A549 (cell line): ENCODE results near the gene TRAPPC2L. TPM values are rescaled to one million over a fixed set of nuclear protein-coding genes. Genes with fewer than 3 reads are reported as not detected.

Source experiments
- ATAC-seq, 2 experiments: fragments of 200-7000 bp in 1 of 2; fragments of >200 bp in 1 of 2; cut with Nextera tagmentation in 1 of 2; cut with Tn5 transposase in 1 of 2; 3 replicates each; pipeline versions ENCODE4 v1.8.0 to v1.9.1; 2018 to 2020; ENCODE audit warnings: mild to moderate bottlenecking in 1 of 2, moderate library complexity in 1 of 2
- CTCF ChIA-PET: fragments of 300-600 bp; sonication (Branson Sonifier 250); formaldehyde crosslinking; extraction: SDS; loops from one replicate; lab custom pipeline; 2021; ENCODE audit warnings: antibody characterized with exemption, inconsistent platforms; lab: Yijun Ruan, JAX
- POLR2A ChIA-PET: fragments of 350-600 bp; formaldehyde crosslinking; extraction: SDS; loops from one replicate; lab custom pipeline; 2021; ENCODE audit warnings: antibody characterized with exemption, inconsistent platforms; lab: Yijun Ruan, JAX
- DNase-seq, 2 experiments: peaks; one replicate each; pipeline versions ENCODE4 v3.0.0 to v3.0.0-alpha.2; 2011 to 2016; ENCODE audit warnings: low read depth in 1 of 2, low spot score in 1 of 2
- FAIRE-seq: peaks from 2 replicates; lab custom pipeline; 2011; peaks lifted over from hg19 to GRCh38; lab: Jason Lieb, UNC
- H3K27ac ChIP-seq, 2 experiments: fragments of >200 bp; sonication (Bioruptor Twin); formaldehyde crosslinking; 3 replicates each; pipeline ENCODE4 v1.5.1; 2016 to 2017
- H3K4me1 ChIP-seq: fragments of >200 bp; sonication (Bioruptor Twin); formaldehyde crosslinking; 3 replicates; pipeline ENCODE4 v1.6.1; 2016
- H3K4me2 ChIP-seq: fragments of >200 bp; sonication (Bioruptor Twin); formaldehyde crosslinking; 3 replicates; pipeline ENCODE4 v1.6.1; 2016
- H3K4me3 ChIP-seq: fragments of >200 bp; sonication (Bioruptor Twin); formaldehyde crosslinking; 3 replicates; pipeline ENCODE4 v1.5.1; 2016
- H3K9me3 ChIP-seq: fragments of >200 bp; sonication (Bioruptor Twin); formaldehyde crosslinking; 3 replicates; pipeline ENCODE4 v1.6.1; 2016
- BCL3 ChIP-seq: fragments of >200 bp; sonication (Bioruptor Twin); formaldehyde crosslinking; IDR thresholded peaks from 3 replicates; pipeline ENCODE4 v1.6.1; 2016
- CBX2 ChIP-seq: fragments of 200-600 bp; sonication (generic); IDR thresholded peaks from 2 replicates; pipeline ENCODE4 v1.6.1; 2016; ENCODE audit warnings: low read depth, mild to moderate bottlenecking, borderline replicate concordance
- CHD2 ChIP-seq: fragments of 150-350 bp; IDR thresholded peaks from 2 replicates; pipeline ENCODE4 v1.6.1; 2014; ENCODE audit warnings: low read length; ENCODE audit not compliant: partially characterized antibody
- EHF ChIP-seq: fragments of 250-450 bp; sonication (Bioruptor Pico); IDR thresholded peaks from 2 replicates; pipeline ENCODE4 v1.5.0; 2020; ENCODE audit warnings: mild to moderate bottlenecking
- ESRRA ChIP-seq: fragments of 150-350 bp; IDR thresholded peaks from 2 replicates; pipeline ENCODE4 v1.6.1; 2014; ENCODE audit warnings: mild to moderate bottlenecking, low read length, borderline replicate concordance
- FOSB ChIP-seq: fragments of 250-450 bp; sonication (Bioruptor Pico); IDR thresholded peaks from 2 replicates; pipeline ENCODE4 v1.5.0; 2020; ENCODE audit warnings: mild to moderate bottlenecking, moderate library complexity
- FOSL2 ChIP-seq, 2 experiments: fragments of 450-650 bp in 1 of 2; fragments of >200 bp in 1 of 2; sonication (Bioruptor Twin) in 1 of 2; formaldehyde crosslinking; IDR thresholded peaks; 2 replicates each; pipeline versions ENCODE4 v1.5.0 to v1.6.1; 2016 to 2020; ENCODE audit warnings: mild to moderate bottlenecking in 1 of 2, moderate library complexity in 1 of 2
- HES2 ChIP-seq: fragments of >200 bp; sonication (Bioruptor Twin); formaldehyde crosslinking; IDR thresholded peaks from 2 replicates; pipeline ENCODE4 v1.6.1; 2016
- HOXA7 ChIP-seq: fragments of 250-450 bp; sonication (Bioruptor Pico); IDR thresholded peaks from 2 replicates; pipeline ENCODE4 v1.5.0; 2020; ENCODE audit warnings: mild to moderate bottlenecking, moderate library complexity
- JUN ChIP-seq, 2 experiments: fragments of >200 bp; sonication (Bioruptor Twin); formaldehyde crosslinking; IDR thresholded peaks; 2 replicates in 1 of 2; 3 replicates in 1 of 2; pipeline ENCODE4 v1.6.1; 2016 to 2017
- JUNB ChIP-seq: fragments of >200 bp; sonication (Bioruptor Twin); formaldehyde crosslinking; IDR thresholded peaks from 2 replicates; pipeline ENCODE4 v1.6.1; 2016
- KDM5A ChIP-seq: fragments of 200-600 bp; sonication (generic); IDR thresholded peaks from 2 replicates; pipeline ENCODE4 v1.6.1; 2016; ENCODE audit warnings: antibody characterized with exemption, mild to moderate bottlenecking
- MAX ChIP-seq: IDR thresholded peaks from 2 replicates; pipeline ENCODE4 v1.6.1; 2012
- MAZ ChIP-seq: fragments of 150-350 bp; IDR thresholded peaks from 2 replicates; pipeline ENCODE4 v1.6.1; 2014; ENCODE audit warnings: antibody characterized with exemption, low read depth, low read length, borderline replicate concordance
- NFE2L2 ChIP-seq: fragments of 150-350 bp; conservative IDR thresholded peaks from 2 replicates; pipeline ENCODE4 v1.6.1; 2014; ENCODE audit warnings: low read length
- NPAS2 ChIP-seq: fragments of 250-450 bp; sonication (Bioruptor Pico); IDR thresholded peaks from 2 replicates; pipeline ENCODE4 v1.8.0; 2022; ENCODE audit warnings: mild to moderate bottlenecking, moderate library complexity, borderline replicate concordance
- RAD21 ChIP-seq, 2 experiments: fragments of >200 bp in 1 of 2; sonication (Bioruptor Twin) in 1 of 2; formaldehyde crosslinking in 1 of 2; IDR thresholded peaks in 1 of 2; conservative IDR thresholded peaks in 1 of 2; 2 replicates in 1 of 2; 3 replicates in 1 of 2; pipeline ENCODE4 v1.6.1; 2012 to 2018; ENCODE audit warnings: inconsistent platforms in 1 of 2
- RNF2 ChIP-seq: fragments of 200-600 bp; sonication (generic); IDR thresholded peaks from 2 replicates; pipeline ENCODE4 v1.6.1; 2016; ENCODE audit warnings: low read depth, mild to moderate bottlenecking, antibody characterized with exemption, moderate library complexity, borderline replicate concordance
- SMC3 ChIP-seq: fragments of >200 bp; sonication (Bioruptor Twin); formaldehyde crosslinking; IDR thresholded peaks from 3 replicates; pipeline ENCODE4 v1.6.1; 2018; ENCODE audit warnings: inconsistent platforms
- SREBF2 ChIP-seq: fragments of 450-650 bp; IDR thresholded peaks from 2 replicates; pipeline ENCODE4 v1.6.1; 2014; ENCODE audit warnings: mild to moderate bottlenecking, moderate library complexity
- TFCP2L1 ChIP-seq: fragments of 250-450 bp; sonication (Bioruptor Pico); IDR thresholded peaks from 2 replicates; pipeline ENCODE4 v1.5.0; 2021; ENCODE audit warnings: mild to moderate bottlenecking
- ZFP36 ChIP-seq: fragments of 450-650 bp; IDR thresholded peaks from 2 replicates; pipeline ENCODE4 v1.6.1; 2014; ENCODE audit warnings: borderline replicate concordance; ENCODE audit not compliant: partially characterized antibody
- WGBS: methylation state at CpG from one replicate; pipeline ENCODE4 v1.1.6; 2017; ENCODE audit errors: missing lambda C conversion rate; 5-methylcytosine and 5-hydroxymethylcytosine counted together
- polyA plus RNA-seq, 4 experiments: library from polyadenylated mRNA; depleted of rRNA in 3 of 4; stranded (reverse); fragments of >200 nt; fragmentation: RNase III in 1 of 4; extraction: RNeasy Plus Mini Kit Qiagen cat#74134 plus additional on column Dnase treatment in 1 of 4; gene quantifications; 2 replicates in 3 of 4; 3 replicates in 1 of 4; pipeline ENCODE4 v1.2.3, GENCODE V29; 2011 to 2017

TRAPPC2L gene
- polyA plus RNA-seq, 2 of the 4 experiments (the other 2 are of a cell fraction), result 70.3 to 80.2 TPM

GRCh38 chr16:88881675-88882357 lies 24.9 kb downstream of the TRAPPC2L start:
- no peaks in the 10 kb centered on the region for H3K9me3 ChIP-seq
- FAIRE-seq, result no peak
- peaks cover 7% of the 10 kb centered on the region; the same call in 2 of the 3 replicates for H3K4me1 ChIP-seq
- no peak overlapping the region for H3K27ac ChIP-seq
- TF ChIP-seq NPAS2 (CRISPR knock-in tag) (no peak), RNF2 (no peak), FOSB (CRISPR knock-in tag) (no peak), TFCP2L1 (no peak), HOXA7 (CRISPR knock-in tag) (no peak), RAD21 (conservative IDR thresholded peaks at IDR 0.05 in 1 of 2, IDR thresholded peaks at IDR 0.05 in 1 of 2) (no peak)
- peak overlapping the region; percentile 58 for H3K4me2 ChIP-seq
- CTCF ChIA-PET, result no interaction called here
- no peak for DNase-seq
- ATAC-seq, result peak in 1 of 2 experiments; percentile 31; a peak in 4 of 6 replicates
- no peak overlapping the region; the same call in 2 of the 3 replicates for H3K4me3 ChIP-seq
- 76% methylated on average over 25 of the region's 27 CpGs for WGBS
- POLR2A ChIA-PET, result no interaction called here

- 34% methylated on average over 12 of the region's 26 CpGs for WGBS
- ATAC-seq, result peak; percentile 8 to 42; a peak in 3 of 6 replicates
- Histone ChIP-seq H3K4me3 (no peak overlapping the region; the same call in 2 of the 3 replicates), H3K4me2 (peak overlapping the region; percentile 58), H3K9me3 (no peaks in the 10 kb centered on the region), H3K4me1 (peaks cover 7% of the 10 kb centered on the region; the same call in 2 of the 3 replicates), H3K27ac (no peak overlapping the region)
- FAIRE-seq, result no peak
- ChIA-PET POLR2A (no interaction called here), CTCF (no interaction called here)
- TF ChIP-seq JUNB (no peak), SMC3 (no peak), MAZ (no peak), NPAS2 (CRISPR knock-in tag) (no peak), JUN (IDR thresholded peaks at IDR 0.05) (no peak), HES2 (no peak), SREBF2 (no peak), ZFP36 (no peak), CHD2 (no peak), FOSL2 (IDR thresholded peaks at IDR 0.05) (no peak), FOSL2 (CRISPR knock-in tag; IDR thresholded peaks at IDR 0.05) (no peak), EHF (CRISPR knock-in tag) (no peak), ESRRA (no peak), KDM5A (no peak), MAX (no peak)
- peak in 1 of 2 experiments; percentile 69 for DNase-seq
These were observed 25.6 kb downstream of the TRAPPC2L start for GRCh38 chr16:88882358-88883030.

- POLR2A ChIA-PET, result no interaction called here
- CTCF ChIA-PET, result no interaction called here
- FAIRE-seq, result no peak
- H3K4me3 ChIP-seq, result no peak overlapping the region
- no peak overlapping the region for H3K27ac ChIP-seq
- DNase-seq, result no peak
- WGBS, result 81% methylated on average over 33 of the region's 49 CpGs
- no peak overlapping the region for H3K4me2 ChIP-seq
- ATAC-seq, result no peak
- TF ChIP-seq NFE2L2 (no peak), TFCP2L1 (no peak), CBX2 (no peak), BCL3 (no peak)
- TF ChIP-seq, all 56 proteins: peak for 0
- Histone ChIP-seq H3K9me3 (no peaks in the 10 kb centered on the region), H3K4me1 (peaks cover 10% of the 10 kb centered on the region; the same call in 2 of the 3 replicates)
These were observed 26.4 kb downstream of the TRAPPC2L start for GRCh38 chr16:88883117-88883895.
